Body of pancreas (tissue), 4 donors: ENCODE data around the gene NEDD4L. TPM values are rescaled to one million over a fixed set of nuclear protein-coding genes. Genes with fewer than 3 reads are reported as not detected.

Source experiments
- ATAC-seq: fragments of 150-250 bp; one replicate; pipeline ENCODE4 v1.9.1; 2016
- DNase-seq, 4 donors: peaks; one replicate each; pipeline ENCODE4 v3.0.0-alpha.2; 2019
- H3K27ac ChIP-seq, 4 donors: fragments of 200-600 bp; sonication (generic); 1 replicate in 3 of 4; 2 replicates in 1 of 4; pipeline versions ENCODE4 v1.5.1 to v1.6.1; 2016 to 2019; ENCODE audit warnings: mild to moderate bottlenecking in 1 of 4, mixed read lengths in 1 of 4, moderate library complexity in 1 of 4
- H3K27me3 ChIP-seq, 2 donors: fragments of 200-600 bp; sonication (generic); one replicate each; pipeline ENCODE4 v1.6.0; 2016; ENCODE audit warnings: mild to moderate bottlenecking in 1 of 2
- H3K36me3 ChIP-seq, 2 donors: fragments of 200-600 bp; sonication (generic); replicated peaks in 1 of 2; 2 replicates each; pipeline ENCODE4 v1.5.1; 2016; ENCODE audit warnings: low read depth in 2 of 2; ENCODE audit not compliant: insufficient read depth in 1 of 2
- H3K4me1 ChIP-seq: fragments of 200-600 bp; sonication (generic); one replicate; pipeline ENCODE4 v1.6.0; 2016
- H3K4me3 ChIP-seq, 2 donors: fragments of 200-600 bp; sonication (generic); 1 replicate in 1 of 2; 2 replicates in 1 of 2; pipeline ENCODE4 v1.5.1; 2016 to 2019
- H3K9me3 ChIP-seq, 3 donors: fragments of 200-600 bp; sonication (generic); 1 replicate in 2 of 3; 2 replicates in 1 of 3; pipeline ENCODE4 v1.5.1; 2016
- POLR2A ChIP-seq, 3 donors: fragments of 450-650 bp; IDR thresholded peaks; one replicate each; pipeline ENCODE4 v1.6.1; 2016; ENCODE audit warnings: antibody characterized with exemption in 3 of 3, mild to moderate bottlenecking in 2 of 3
- WGBS, 2 donors: methylation state at CpG; one replicate each; pipeline ENCODE4 v1.1.5; 2017; 5-methylcytosine and 5-hydroxymethylcytosine counted together
- intact Hi-C: fragments of 100-400 bp; cut with DNase I; formaldehyde crosslinking; loops from one replicate; pipeline ENCODE4 v1.15.1; 2023
- total RNA-seq, 2 donors: library from RNA; depleted of rRNA; stranded (reverse); fragments of >200 nt; gene quantifications; one replicate each; pipeline ENCODE4 v1.1.0, GENCODE V29; 2016
- TF ChIP-seq, protein P1 (sequence below), 7 experiments: fragments of 450-650 bp in 4 of 7; fragments of 200-600 bp in 3 of 7; sonication (generic) in 3 of 7; IDR thresholded peaks; one replicate each; pipeline ENCODE4 v1.5.1; 2016 to 2019; ENCODE audit warnings: antibody characterized with exemption in 7 of 7

Gene NEDD4L
- total RNA-seq, 2 donors from 2014 or later: 105 to 108 TPM

DNA sequence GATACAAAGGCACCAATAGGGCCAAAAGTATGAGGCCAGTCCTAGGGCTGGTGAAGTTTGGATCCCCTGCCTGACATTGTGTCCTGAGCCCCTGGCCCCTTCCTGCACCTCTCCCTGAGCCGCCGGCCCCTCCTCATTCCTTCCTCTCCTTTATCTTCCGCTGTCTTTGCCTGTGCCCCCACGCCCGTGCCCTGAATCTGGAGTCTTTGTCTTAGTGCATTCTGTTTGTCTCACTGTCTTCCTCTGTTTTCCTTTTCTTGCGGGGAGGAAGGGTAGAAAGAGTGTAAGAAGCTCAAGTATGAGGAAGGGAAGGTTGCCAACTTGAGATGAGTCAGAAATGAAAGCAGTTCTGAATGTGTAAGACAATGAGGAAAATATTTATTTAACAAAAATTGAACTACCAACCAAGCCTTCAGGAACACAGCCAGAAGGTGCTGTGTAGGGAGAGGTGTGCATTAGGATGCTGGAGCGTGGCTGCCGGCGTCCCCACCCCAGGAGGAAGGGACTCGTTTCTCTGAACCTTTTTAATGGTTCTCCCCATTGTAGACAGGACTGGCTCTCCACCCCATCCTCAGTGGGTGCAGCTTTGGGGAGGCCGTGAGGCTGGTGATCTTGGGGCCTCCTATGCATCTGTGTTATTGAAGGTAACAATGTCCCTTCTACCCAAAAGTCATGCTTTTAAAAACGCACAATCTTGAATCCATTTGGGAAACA is 133.1 kb downstream of the NEDD4L start:
- peak in 1 of 4 donors; percentile 19 for DNase-seq
- no peaks in the 10 kb centered on the region for H3K27me3 ChIP-seq
- H3K9me3 ChIP-seq: no peaks in the 10 kb centered on the region
- no peak for ATAC-seq
- no peak overlapping the region for H3K4me3 ChIP-seq
- peaks cover 43% of the 10 kb centered on the region for H3K4me1 ChIP-seq
- peak overlapping the region in 1 of 4 donors; percentile 13 for H3K27ac ChIP-seq
- intact Hi-C loops: no loop called here
- TF ChIP-seq POLR2A (IDR thresholded peaks at IDR 0.05): no peak
- TF ChIP-seq, protein P1, sequence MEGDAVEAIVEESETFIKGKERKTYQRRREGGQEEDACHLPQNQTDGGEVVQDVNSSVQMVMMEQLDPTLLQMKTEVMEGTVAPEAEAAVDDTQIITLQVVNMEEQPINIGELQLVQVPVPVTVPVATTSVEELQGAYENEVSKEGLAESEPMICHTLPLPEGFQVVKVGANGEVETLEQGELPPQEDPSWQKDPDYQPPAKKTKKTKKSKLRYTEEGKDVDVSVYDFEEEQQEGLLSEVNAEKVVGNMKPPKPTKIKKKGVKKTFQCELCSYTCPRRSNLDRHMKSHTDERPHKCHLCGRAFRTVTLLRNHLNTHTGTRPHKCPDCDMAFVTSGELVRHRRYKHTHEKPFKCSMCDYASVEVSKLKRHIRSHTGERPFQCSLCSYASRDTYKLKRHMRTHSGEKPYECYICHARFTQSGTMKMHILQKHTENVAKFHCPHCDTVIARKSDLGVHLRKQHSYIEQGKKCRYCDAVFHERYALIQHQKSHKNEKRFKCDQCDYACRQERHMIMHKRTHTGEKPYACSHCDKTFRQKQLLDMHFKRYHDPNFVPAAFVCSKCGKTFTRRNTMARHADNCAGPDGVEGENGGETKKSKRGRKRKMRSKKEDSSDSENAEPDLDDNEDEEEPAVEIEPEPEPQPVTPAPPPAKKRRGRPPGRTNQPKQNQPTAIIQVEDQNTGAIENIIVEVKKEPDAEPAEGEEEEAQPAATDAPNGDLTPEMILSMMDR (IDR thresholded peaks at IDR 0.05): no peak
- 77 to 78% methylated on average over 12 of the region's 12 CpGs for WGBS, 2 donors
- H3K36me3 ChIP-seq: no peaks in the 10 kb centered on the region

DNA sequence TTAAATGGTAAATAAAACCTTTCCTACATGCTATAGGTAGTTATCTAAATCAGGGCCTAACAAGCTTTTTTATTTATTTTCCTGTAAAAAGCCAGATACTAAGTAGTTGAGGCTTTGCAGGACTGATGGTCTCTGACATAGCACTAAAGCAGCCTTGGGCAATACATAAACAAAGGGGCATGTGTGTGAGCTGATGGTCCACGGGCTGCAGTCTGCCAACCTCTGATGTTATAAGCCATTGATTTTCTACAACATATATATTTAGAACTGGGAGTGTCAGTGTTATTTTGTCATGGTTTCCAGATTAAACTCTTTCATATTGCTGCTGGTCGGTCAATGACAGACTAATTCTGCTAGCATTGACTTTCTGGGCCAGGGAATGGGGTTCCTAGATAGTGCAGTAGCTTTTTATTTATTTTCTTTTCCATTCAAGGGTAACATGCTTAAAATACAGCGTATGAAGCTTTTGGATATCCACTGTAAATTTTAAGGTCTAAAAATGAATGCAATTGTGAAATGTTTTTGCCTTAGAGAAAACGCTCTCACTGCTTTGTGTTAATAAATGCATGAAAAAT is 134.0 kb downstream of the NEDD4L start:
- WGBS, 2 donors: 32 to 34% methylated on average over 4 of the region's 4 CpGs
- H3K4me1 ChIP-seq: peaks cover 49% of the 10 kb centered on the region
- ATAC-seq (no peak), DNase-seq (no peak)
- TF ChIP-seq, protein P1 (IDR thresholded peaks at IDR 0.05): no peak
- no peak for TF ChIP-seq POLR2A (IDR thresholded peaks at IDR 0.05)
- no peak overlapping the region for H3K4me3 ChIP-seq
- H3K27ac ChIP-seq: peak overlapping the region in 2 of 4 donors; percentile 24 to 31
- H3K36me3 ChIP-seq: no peaks in the 10 kb centered on the region
- no peaks in the 10 kb centered on the region for H3K9me3 ChIP-seq
- H3K27me3 ChIP-seq: no peaks in the 10 kb centered on the region
- intact Hi-C loops: no loop called here

GRCh38 chr18:58178511-58178910 is 134.5 kb downstream of the NEDD4L start:
- no peaks in the 10 kb centered on the region for H3K36me3 ChIP-seq
- WGBS, 2 donors: 21 to 26% methylated on average over 8 of the region's 8 CpGs
- no peak overlapping the region for H3K4me3 ChIP-seq
- no peak for DNase-seq
- H3K4me1 ChIP-seq: peaks cover 55% of the 10 kb centered on the region
- ATAC-seq: peak; percentile 59
- TF ChIP-seq, protein P1 (IDR thresholded peaks at IDR 0.05): no peak
- no peak for TF ChIP-seq POLR2A (IDR thresholded peaks at IDR 0.05)
- peak overlapping the region in 3 of 4 donors; percentile 24 to 38 (median 31) for H3K27ac ChIP-seq
- H3K27me3 ChIP-seq: no peaks in the 10 kb centered on the region
- H3K9me3 ChIP-seq: no peaks in the 10 kb centered on the region
- intact Hi-C loops: no loop called here

- Histone ChIP-seq H3K27ac (no peak overlapping the region), H3K36me3 (no peaks in the 10 kb centered on the region), H3K4me1 (peaks cover 56% of the 10 kb centered on the region), H3K4me3 (no peak overlapping the region), H3K9me3 (no peaks in the 10 kb centered on the region), H3K27me3 (no peaks in the 10 kb centered on the region)
- peak; percentile 26 to 65 (median 34) for DNase-seq
- ATAC-seq: peak; percentile 24
- TF ChIP-seq, protein P1 (IDR thresholded peaks at IDR 0.05): no peak
- no peak for TF ChIP-seq POLR2A (IDR thresholded peaks at IDR 0.05)
- 72 to 76% methylated on average over 16 of the region's 16 CpGs for WGBS, 2 donors
- intact Hi-C loops: loop anchor here (10.0 kb wide), 1 partner anchor 145 kb away; no protein-coding TSS in a partner anchor
Observed at GRCh38 chr18:58180172-58180571, 136.1 kb downstream of the NEDD4L start.
